H7 (cell line): ENCODE measurements around the gene INSYN2A. TPM values are rescaled to one million over a fixed set of nuclear protein-coding genes. Genes with fewer than 3 reads are reported as not detected.

Source experiments
- DNase-seq: peaks from one replicate; pipeline ENCODE4 v3.0.0; 2012
- H3K27me3 ChIP-seq: 2 replicates; pipeline ENCODE4 v1.6.0; 2011; ENCODE audit warnings: mild to moderate bottlenecking, low read length; ENCODE audit not compliant: control insufficient read depth, insufficient read depth
- H3K36me3 ChIP-seq: replicated peaks from 2 replicates; pipeline ENCODE4 v1.5.1; 2011; ENCODE audit warnings: low read length; ENCODE audit not compliant: control insufficient read depth, insufficient read depth
- H3K4me3 ChIP-seq: 2 replicates; pipeline ENCODE4 v1.5.1; 2011; ENCODE audit warnings: low read depth, mild to moderate bottlenecking, control low read depth, low read length, moderate library complexity; ENCODE audit not compliant: insufficient read depth
- total RNA-seq: library from RNA; depleted of rRNA; stranded (reverse); fragments of >200 nt; shearing (Covaris generic); gene quantifications from 2 replicates; pipeline ENCODE4 v1.2.3, GENCODE V29; 2014

Gene INSYN2A
- total RNA-seq, 1 experiment from 2014 or later: 0.07 TPM

DNA sequence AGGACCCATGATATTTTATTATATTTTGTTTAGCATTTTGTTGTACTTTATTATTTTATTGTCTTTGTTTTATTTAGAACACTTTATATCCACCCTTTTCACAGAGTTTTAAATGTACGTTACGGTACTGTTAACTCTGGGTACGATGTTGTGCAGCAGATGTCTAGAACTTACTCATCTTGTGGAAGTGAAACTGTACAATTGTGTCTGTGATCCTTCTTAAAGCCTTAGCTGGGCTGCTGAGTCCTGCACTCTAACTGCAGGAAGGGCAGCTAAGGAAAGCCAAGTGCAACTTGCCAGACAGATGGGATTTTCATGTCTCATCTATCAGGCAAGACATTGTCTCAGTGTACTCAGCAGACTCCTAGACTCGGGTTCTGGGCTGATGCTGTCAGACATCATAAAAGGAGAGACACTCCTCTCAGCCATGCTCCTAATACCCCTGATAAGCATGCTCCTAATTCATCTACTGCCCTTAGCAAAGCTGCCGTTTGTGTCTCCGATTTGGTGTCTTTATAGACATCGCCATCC, 14.6 kb upstream of the INSYN2A start:
- DNase-seq: no peak
- Histone ChIP-seq H3K36me3 (no peaks in the 10 kb centered on the region; the same call in 1 of the 2 replicates), H3K4me3 (no peak overlapping the region), H3K27me3 (no peaks in the 10 kb centered on the region)

DNA sequence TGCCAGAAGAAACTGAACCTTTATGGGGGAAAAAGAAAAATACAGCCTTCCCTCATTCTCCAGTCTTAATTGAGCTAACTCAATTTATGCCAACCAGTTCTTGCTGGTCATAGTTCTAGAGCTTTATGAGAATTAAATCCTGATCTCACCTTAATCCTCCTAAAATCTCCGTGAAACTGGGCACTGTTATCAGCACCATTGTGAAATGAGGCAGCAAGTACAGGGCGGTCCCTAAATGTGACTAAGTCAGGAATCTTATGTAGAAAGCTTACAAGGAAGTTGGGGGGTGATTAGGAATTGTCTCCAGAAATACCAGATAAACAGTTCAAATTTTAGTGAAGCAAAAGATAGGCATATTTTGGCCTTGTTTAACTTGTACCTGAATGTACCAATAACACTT, 10.7 kb upstream of the INSYN2A start:
- no peaks in the 10 kb centered on the region for H3K27me3 ChIP-seq
- H3K36me3 ChIP-seq: no peaks in the 10 kb centered on the region
- no peak for DNase-seq
- no peak overlapping the region for H3K4me3 ChIP-seq

DNA sequence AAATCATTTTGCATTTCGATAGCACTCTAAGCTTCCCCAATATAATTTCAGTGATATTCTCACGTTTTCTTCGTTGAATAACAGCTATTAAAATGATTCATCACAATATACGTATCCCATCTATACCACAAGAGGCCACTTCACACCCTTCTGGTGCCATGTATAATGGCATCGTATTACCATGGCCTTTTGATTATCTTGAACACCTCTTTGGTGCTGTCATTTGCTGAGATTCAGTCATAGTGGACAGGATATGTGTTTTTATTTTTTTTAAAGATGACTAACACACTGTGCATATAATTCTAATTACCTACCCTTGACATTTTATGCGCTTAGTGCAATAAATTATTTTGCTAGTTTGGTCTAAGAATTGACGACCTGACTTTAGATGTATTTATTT, 6.7 kb upstream of the INSYN2A start:
- Histone ChIP-seq H3K27me3 (no peaks in the 10 kb centered on the region), H3K36me3 (no peaks in the 10 kb centered on the region), H3K4me3 (no peak overlapping the region)
- DNase-seq: no peak

GRCh38 chr10:127200646-127201045, 4.3 kb upstream of the INSYN2A start:
- Histone ChIP-seq H3K4me3 (no peak overlapping the region), H3K36me3 (no peaks in the 10 kb centered on the region), H3K27me3 (peaks cover 6% of the 10 kb centered on the region)
- no peak for DNase-seq

DNA sequence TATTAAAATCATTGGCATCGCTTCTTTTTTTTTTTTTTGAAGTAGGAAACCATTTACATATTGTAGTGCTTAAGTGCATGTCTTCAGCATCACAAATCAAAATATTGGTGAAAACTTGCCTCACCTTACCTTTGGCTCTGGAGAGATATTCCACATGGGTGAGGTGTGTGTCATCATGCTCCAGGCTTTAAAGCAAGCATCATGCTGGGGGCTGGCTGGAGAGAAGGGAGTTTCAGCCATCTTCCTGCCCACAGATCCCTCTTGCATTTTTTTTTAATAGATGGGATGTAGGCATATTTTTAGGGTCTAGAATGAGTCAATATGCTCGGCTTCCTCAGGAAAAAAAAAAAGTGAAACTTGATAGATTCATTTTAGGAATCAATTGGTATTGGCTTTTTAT, 2.3 kb upstream of the INSYN2A start:
- DNase-seq: no peak
- no peak overlapping the region for H3K4me3 ChIP-seq
- H3K27me3 ChIP-seq: peaks cover 22% of the 10 kb centered on the region
- no peaks in the 10 kb centered on the region for H3K36me3 ChIP-seq

GRCh38 chr10:127198307-127198706, 1.9 kb upstream of the INSYN2A start:
- DNase-seq: no peak
- no peaks in the 10 kb centered on the region for H3K36me3 ChIP-seq
- peaks cover 22% of the 10 kb centered on the region for H3K27me3 ChIP-seq
- H3K4me3 ChIP-seq: no peak overlapping the region

GRCh38 chr10:127197154-127197432, 702 bp upstream of the INSYN2A start:
- DNase-seq: no peak
- Histone ChIP-seq H3K27me3 (peaks cover 23% of the 10 kb centered on the region), H3K36me3 (no peaks in the 10 kb centered on the region), H3K4me3 (peak overlapping the region; percentile 46; the same call in 1 of the 2 replicates)

- no peaks in the 10 kb centered on the region for H3K36me3 ChIP-seq
- H3K4me3 ChIP-seq: peak overlapping the region; percentile 46
- DNase-seq: peak; percentile 86
- peaks cover 23% of the 10 kb centered on the region for H3K27me3 ChIP-seq
Measured at GRCh38 chr10:127195571-127196281, 665 bp downstream of the INSYN2A start.

DNA sequence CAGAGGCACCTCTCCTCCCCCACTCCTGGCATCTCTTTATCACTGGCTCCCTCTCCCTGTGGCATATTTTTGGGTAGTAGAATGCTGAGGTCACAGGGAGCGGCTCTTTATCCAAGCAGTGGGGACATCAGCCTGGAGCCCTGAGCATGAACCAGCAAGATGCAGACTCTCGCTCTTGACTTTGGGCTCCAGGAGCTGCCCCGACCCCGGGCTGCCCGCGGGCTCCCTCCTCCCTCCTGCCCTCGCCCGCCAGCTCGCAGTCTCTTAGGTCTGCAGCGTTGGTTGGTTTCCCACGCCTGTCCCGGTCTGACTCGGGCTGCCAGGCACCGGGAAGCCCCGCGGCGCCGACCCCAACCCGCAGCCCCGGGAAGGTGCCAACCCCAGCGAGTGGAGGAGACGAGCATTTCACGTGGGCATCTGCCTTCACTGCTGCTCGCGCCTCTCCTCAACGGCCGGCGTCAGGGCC, 1.3 kb downstream of the INSYN2A start:
- peak; percentile 84 for DNase-seq
- H3K36me3 ChIP-seq: no peaks in the 10 kb centered on the region
- peak overlapping the region; percentile 46 for H3K4me3 ChIP-seq
- H3K27me3 ChIP-seq: peaks cover 23% of the 10 kb centered on the region

DNA sequence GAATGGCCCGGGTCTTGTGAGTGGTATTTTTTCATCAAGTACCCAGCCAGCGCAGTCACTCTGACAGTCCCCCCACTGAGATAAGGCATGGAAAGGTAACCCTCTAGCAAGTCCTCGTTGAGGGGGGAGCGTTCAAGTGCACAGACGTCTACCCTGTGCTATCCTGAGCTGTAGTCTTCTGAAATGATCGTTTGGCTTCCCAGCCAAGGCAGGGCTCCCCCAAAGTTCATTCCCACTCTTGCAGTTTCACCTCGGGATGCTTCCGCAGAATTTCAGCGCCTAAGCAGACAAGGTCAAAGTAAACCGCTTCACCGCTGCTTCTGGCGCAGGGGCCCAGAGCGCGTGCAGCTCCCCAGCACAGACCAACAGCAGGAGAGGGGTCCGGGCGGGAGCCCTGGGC, 1.8 kb downstream of the INSYN2A start:
- peaks cover 23% of the 10 kb centered on the region for H3K27me3 ChIP-seq
- H3K36me3 ChIP-seq: no peaks in the 10 kb centered on the region
- DNase-seq: no peak
- peak overlapping the region; percentile 46; the same call in 1 of the 2 replicates for H3K4me3 ChIP-seq

GRCh38 chr10:127194111-127194510, 2.3 kb downstream of the INSYN2A start:
- Histone ChIP-seq H3K4me3 (no peak overlapping the region), H3K36me3 (no peaks in the 10 kb centered on the region), H3K27me3 (peaks cover 23% of the 10 kb centered on the region)
- DNase-seq: no peak

DNA sequence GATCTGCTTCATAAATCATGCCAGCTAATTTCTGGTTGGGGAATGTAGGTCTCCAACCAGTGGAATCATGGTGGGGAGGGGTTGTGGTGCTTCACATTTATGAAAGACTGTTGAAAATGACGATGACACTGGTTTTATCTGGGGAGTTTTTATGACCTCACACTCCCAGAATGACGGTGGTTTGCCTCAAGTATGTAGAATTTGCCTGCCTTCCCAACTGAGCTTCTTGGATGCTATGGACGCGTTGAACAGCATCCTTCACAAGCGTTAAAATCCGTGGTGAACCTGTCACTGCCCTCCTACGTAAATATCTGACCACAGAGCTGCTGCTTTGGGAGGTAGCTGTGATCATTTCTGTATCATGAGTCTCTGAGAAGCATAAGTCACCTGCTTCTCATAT, 3.3 kb downstream of the INSYN2A start:
- DNase-seq: no peak
- peaks cover 23% of the 10 kb centered on the region for H3K27me3 ChIP-seq
- H3K36me3 ChIP-seq: no peaks in the 10 kb centered on the region
- H3K4me3 ChIP-seq: no peak overlapping the region

DNA sequence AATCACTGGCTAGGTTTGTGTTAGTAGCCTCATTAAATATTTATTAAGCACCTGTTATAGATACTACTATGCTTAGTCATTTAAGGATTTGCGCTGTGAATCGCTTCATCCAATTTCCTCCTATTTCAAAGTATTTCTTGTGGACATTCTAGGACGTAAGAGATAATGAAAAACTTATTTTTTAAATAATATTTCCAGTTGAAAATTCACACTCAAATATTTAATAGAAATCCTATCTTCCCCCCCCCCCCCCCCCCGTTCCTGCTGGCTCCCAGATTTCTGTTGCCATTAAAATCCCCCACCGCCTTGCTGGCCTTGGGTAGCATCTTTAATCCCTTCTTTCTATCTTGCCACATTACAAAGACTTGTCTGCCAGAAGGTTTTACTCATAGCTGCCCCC, 6.0 kb downstream of the INSYN2A start:
- DNase-seq: no peak
- no peaks in the 10 kb centered on the region for H3K36me3 ChIP-seq
- H3K27me3 ChIP-seq: peaks cover 15% of the 10 kb centered on the region
- H3K4me3 ChIP-seq: no peak overlapping the region

DNA sequence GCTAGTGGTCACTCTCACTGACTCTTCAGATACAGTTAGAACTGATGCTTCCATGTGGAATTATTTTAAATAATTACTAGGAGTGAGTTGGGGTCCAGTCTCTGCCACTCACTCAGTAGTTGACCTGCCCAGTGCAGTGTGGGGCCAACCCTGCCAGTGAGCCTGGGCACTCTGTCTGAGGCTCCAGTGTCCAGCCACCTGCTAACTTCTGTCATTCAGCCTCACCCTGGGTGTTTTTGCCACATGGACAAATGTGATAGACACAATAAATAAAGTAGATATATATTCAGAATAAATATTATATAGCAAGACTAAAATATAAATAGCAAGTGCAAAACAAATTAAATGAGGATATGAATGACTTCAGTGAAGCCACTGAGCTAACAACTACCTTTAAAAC, 7.2 kb downstream of the INSYN2A start:
- Histone ChIP-seq H3K27me3 (peaks cover 4% of the 10 kb centered on the region; the same call in 1 of the 2 replicates), H3K4me3 (no peak overlapping the region), H3K36me3 (no peaks in the 10 kb centered on the region)
- no peak for DNase-seq

- Histone ChIP-seq H3K36me3 (no peaks in the 10 kb centered on the region), H3K27me3 (no peaks in the 10 kb centered on the region), H3K4me3 (no peak overlapping the region)
- no peak for DNase-seq
Measured at GRCh38 chr10:127186813-127187212, 9.6 kb downstream of the INSYN2A start.
